AG09309 (cell line): ENCODE measurements around the gene MAK.
"Not testable (repeated sequence)": the region's sequence is repeated elsewhere in the genome, so short reads cannot be mapped to it uniquely, and the experiment has no call there.

Experiments
- DNase-seq: peaks from one replicate; pipeline ENCODE4 v3.0.0-alpha.2; 2010; ENCODE audit warnings: low read depth
- H3K4me3 ChIP-seq: 2 replicates; pipeline ENCODE4 v1.5.1; 2011; ENCODE audit warnings: mild to moderate bottlenecking, low read depth, low read length, moderate library complexity; ENCODE audit not compliant: control insufficient read depth
- TF ChIP-seq, protein P1 (sequence below): IDR thresholded peaks from 2 replicates; pipeline ENCODE4 v1.5.1; 2011; ENCODE audit warnings: mild to moderate bottlenecking, low read depth, low read length, inconsistent platforms; ENCODE audit not compliant: insufficient read depth, control insufficient read depth; ENCODE audit errors: missing control alignments

The MAK gene

DNA sequence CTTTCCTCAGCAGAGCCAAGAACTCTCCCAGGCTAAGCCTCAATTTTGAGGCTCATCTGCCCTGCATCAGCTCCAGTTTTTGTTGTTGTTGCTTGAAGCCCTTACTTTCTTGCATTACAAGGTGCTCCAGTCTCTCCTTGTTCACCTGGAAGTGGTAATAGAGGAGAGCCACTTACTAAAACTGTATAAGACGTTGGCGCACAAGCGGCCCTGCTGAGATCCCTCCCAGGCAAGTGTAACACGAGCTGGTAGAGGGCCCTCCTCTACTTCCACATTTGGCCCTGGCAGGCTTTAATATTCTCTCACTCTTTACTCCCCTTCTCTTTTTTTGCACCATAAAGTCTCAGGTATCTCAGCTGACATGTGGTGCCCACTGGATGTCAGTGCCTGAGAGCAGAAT lies 24.0 kb upstream of the MAK start:
- DNase-seq = no peak
- no peak overlapping the region for H3K4me3 ChIP-seq
- TF ChIP-seq, protein P1, sequence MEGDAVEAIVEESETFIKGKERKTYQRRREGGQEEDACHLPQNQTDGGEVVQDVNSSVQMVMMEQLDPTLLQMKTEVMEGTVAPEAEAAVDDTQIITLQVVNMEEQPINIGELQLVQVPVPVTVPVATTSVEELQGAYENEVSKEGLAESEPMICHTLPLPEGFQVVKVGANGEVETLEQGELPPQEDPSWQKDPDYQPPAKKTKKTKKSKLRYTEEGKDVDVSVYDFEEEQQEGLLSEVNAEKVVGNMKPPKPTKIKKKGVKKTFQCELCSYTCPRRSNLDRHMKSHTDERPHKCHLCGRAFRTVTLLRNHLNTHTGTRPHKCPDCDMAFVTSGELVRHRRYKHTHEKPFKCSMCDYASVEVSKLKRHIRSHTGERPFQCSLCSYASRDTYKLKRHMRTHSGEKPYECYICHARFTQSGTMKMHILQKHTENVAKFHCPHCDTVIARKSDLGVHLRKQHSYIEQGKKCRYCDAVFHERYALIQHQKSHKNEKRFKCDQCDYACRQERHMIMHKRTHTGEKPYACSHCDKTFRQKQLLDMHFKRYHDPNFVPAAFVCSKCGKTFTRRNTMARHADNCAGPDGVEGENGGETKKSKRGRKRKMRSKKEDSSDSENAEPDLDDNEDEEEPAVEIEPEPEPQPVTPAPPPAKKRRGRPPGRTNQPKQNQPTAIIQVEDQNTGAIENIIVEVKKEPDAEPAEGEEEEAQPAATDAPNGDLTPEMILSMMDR = no peak

DNA sequence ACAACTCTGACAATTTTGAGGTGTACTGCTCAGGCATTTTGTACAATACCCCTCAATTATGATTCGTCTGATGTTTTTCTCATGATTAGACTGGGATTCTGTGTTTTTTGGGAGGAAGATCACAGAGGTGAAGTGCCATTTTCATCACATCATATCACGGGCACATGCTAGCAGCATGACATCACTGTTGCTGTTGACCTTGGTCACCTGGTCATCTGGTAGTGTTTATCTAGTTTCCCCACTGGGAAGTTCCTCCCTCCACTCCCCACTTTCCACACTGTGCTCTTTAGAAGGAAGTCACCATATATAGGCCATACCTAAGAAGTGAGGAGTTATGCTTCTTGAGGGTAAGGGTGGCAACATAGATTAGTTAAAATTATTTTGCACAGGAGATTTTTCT lies 22.7 kb upstream of the MAK start:
- H3K4me3 ChIP-seq = no peak overlapping the region
- DNase-seq = no peak
- TF ChIP-seq, protein P1 = no peak

DNA sequence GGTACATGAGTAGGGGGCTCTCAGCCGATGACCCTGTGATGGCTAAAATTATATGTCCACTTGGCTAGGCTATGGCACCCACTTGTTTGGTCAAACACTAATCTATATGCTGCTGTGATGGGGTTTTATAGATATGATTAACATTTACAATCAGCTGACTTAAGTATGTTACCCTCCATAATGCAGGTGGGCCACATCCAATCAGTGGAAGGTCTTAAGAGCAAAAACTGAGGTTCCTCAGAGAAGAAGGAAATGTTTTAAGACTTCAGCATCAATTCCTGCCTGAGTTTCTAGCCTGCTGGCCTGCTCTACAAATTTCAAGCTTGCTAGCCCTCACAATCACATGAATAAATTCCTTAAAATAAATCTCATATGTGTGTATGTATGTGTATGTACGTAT lies 18.9 kb upstream of the MAK start:
- DNase-seq = no peak
- H3K4me3 ChIP-seq = no peak overlapping the region
- TF ChIP-seq, protein P1 = no peak

DNA sequence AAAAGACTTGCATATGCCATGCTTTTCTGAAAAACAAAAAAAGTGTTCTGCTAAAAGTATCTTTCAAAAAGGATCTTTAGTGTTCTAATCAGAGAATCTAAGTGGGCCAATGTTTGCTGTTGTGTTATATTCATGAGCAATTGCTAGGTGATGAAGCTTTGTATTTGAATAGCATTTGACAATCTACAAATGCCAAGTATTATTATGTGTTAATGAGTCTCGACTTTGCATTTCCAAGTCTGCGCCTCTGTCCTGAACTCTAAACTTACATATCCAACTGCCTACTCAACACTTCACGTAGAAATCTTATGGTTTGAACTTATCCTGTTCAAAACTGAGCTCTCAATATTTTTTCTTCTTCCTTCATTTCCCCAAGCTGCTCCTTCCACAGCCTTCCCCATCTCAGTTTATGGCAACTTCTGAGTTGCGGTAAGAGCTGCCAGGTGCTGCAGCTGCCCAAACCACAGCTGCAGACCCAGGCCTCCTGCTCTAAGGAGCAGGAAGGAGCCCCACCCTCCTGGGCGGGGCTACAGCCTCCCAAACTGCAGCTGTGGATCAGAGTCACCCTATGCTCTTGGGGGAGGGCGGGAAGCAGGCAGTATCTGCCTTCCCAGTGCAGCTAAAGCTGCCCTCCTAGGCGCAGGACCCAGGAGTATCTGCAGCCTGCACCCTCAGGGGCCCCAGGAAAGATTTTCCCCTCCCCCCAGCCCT lies 16.7 kb upstream of the MAK start:
- no peak for DNase-seq
- no peak overlapping the region for H3K4me3 ChIP-seq
- TF ChIP-seq, protein P1 = no peak

DNA sequence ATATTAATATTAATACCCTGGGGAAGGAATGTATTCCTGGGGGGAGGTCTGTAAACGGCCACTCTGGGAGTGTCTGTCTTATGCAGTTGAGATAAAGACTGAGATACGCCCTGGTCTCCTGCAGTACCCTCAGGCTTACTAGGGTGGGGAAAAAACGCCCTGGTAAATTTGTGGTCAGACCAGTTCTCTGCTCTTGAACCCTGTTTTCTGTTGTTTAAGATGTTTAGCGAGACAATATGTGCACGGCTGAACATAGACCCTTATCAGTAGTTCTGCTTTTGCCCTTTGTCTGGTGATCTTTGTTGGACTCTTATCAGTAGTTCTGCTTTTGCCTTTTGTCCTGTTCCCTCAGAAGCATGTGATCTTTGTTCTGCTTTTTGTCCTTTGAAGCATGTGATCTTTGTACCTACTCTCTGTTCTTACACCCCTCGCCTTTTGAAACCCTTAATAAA lies 15.5 kb upstream of the MAK start:
- not testable (repeated sequence) for DNase-seq, H3K4me3 ChIP-seq

DNA sequence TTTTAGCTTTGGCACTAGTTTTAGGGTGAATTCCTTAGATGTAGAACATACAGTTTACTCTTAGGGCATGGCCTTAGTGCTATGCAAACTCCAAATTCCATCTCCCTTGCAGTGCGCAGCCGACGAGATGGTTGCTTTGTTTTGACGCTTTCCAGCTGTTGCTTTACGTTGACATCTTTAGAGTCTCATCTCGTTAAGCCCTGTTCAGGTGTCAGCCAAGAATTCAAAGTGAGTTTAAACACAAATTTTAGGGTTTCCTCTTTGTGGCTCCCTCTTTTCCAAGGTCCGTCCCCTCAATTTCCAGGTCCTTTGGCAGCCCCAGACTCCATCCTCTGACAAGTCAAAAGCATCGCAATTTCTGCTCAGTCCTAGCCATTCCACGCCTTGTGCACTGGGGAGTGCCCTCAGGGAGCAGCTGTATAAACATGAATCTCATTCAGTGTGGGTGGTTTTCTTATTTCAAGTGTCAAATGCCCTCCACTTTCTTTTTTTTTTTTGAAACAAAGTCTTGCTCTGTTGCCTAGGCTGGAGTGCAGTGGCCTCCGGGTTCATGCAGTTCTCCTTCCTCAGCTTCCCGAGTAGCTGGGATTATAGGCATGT lies 14.1 kb upstream of the MAK start:
- no peak for DNase-seq
- H3K4me3 ChIP-seq = no peak overlapping the region
- TF ChIP-seq, protein P1 = no peak

DNA sequence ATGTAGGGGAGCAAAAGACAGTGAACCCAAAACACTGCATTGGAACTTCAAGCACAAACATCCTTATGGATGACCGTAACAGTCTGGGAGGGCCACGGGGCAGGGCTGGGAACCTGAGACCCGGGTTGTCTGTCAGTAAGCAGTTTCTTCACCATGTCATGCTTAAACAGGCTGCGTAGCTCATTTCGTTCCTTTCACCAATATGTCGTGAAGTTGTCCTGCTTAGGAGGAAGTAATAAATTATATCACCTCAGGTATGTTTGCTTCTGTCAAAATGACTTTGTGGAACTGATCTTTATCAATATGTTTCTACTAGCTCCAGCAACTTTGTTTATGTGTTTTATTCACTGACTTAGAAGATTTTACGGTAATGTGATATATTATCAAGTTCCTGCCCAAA lies 12.4 kb upstream of the MAK start:
- H3K4me3 ChIP-seq = no peak overlapping the region
- TF ChIP-seq, protein P1 = no peak
- DNase-seq = no peak
